Measurements from ENCODE around the gene STK24.

GRCh38 chr13:98591721-98592361, 14.9 kb upstream of the STK24 start:
- TF ChIP-seq RARB (CRISPR knock-in tag; IDR thresholded peaks at IDR 0.05) (no peak), ESRRG (CRISPR knock-in tag; IDR thresholded peaks at IDR 0.05) (no peak), ZC3H10 (CRISPR knock-in tag; IDR thresholded peaks at IDR 0.05) (no peak), POU6F1 (CRISPR knock-in tag; IDR thresholded peaks at IDR 0.05; ENCODE audit: borderline replicate concordance, low read depth) (no peak)
